GM21717 (cell line): ENCODE results near the gene MYLK2.

ENCODE experiments used
- ATAC-seq: cut with Tn5 transposase; IDR thresholded peaks from one replicate; pipeline ENCODE4 v1.9.1; 2021; ENCODE audit warnings: mild to moderate bottlenecking, moderate library complexity; ENCODE audit not compliant: unreplicated experiment

Gene MYLK2

DNA sequence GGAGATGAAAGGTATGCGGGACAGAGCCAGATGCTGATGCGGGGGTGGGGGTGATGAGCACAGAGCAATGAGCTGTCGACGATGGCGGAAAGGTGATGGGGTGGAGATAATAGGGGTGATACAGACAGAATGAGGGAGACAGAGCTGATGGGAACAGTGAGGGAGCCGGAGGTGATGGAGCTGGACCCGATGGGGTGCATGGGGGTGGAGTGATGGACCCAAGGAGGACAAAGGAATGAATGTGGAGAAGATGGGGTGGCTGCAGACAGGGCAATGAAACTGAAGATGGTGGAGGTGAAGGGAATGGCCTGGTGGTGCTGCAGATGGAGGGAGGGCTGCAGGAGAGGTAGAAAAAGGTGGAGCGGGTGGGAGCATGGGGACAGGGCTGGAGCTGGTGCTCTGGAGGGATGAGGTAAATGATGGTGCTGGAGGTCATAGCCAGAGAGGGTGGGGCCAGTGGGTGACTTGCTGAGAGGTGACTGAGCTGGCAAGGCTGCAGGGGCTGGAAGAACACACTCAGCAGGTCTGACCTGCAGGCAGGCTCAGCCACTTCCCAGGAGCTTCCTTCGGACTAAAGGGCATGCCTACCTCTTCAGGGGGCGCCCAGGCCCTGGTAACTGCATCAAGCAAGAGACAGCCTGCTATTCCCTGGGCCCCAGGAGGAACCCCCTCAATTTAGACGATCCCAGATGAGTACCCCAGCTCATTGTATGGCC is 32.2 kb downstream of the MYLK2 start:
- no peak for ATAC-seq

DNA sequence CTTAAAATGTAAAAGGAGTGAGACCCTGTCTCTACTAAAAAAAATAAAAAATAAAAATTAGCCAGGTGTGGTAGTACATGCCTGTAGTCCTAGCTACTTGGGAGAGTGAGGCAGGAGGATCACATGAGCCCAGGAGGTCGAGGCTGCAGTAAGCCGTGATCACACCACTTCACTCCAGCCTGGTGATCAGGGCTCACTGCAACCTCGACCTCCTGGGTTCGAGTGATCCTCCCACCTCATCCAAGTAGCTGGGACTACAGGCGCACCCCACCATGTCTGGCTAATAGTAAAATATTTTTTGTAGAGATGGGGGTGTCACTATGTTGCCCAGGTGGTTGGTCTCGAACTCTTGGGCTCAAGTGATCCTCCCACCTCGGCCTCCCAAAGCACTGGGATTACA is 34.3 kb downstream of the MYLK2 start:
- no peak for ATAC-seq

DNA sequence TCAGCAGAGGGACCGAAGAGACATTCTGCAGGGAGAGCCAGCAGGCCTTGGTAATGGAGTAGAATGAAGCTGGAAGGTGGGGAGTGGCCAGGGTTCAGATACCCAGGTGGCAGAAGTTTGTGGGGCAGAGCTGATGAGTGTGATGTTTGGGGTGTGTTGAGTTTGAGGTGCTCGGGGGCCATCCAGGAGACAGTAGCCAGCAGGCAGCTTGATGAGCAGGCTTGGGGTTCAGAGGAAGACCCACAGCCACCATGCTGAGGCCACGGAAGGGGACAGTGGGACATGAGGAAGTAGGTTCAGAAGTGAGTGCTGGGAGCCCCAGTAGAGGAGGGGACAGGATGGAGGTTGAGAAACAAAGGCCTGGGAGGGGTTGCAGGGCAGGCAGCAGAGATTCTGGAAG is 37.4 kb downstream of the MYLK2 start:
- ATAC-seq: no peak

DNA sequence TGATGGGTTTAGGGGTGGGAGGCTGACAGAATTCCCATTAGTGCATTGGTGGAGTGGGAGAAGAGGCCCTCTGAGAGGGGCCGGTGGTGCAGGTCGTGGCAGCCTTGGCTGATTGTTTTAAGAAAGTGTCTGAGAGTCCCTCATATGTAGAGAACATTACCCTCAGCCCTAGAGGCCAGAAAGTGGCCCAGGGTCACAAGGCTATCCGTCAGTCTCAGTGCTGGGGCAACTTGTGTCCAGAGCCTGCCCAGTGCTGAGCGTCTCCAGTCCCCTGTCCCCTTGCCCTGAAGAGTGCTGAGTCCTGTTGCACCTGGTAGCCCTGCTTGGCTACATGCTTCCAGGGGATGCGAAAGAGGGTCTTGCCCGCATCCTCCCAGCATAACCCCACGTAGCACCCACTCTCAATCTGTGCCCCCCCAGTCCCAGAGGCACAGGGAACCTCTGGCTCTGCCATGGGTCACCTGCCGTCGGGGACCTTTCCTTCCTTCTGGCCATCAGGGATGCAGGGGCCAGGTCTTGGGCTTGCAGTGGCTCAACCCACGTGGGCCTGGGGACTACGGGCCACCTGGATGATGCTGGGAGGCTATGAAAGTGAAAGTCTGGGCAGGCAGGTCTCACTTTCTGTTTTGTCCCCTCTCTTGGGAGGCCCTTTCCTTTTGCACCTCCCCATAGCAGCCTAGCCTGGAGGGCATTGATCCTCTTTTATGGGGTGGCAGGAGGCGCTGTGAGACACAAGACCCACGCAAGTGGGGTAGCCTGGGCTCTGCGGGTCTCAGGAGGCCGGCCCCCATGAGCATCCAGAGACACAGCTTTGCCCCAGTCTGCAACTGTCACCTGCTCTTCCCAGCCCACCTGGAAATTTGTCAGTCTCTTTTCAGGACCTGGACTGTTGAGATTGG is 39.0 kb downstream of the MYLK2 start:
- peak; percentile 70 for ATAC-seq

DNA sequence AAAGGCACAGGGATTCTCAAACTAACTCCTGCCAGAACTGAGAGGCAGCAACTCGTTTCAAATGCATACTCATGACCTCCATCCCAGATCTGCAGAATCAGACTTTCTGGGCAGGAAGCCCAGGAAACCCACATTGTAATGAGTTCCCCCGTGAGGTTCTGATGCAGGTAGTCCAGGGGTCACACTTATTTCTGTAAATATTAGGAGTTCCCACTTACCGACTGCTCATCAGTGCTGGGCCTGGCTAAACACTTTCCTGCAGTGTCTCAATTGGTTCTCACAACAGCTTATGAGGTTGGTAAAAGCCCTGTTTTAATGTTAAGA is 39.6 kb downstream of the MYLK2 start:
- no peak for ATAC-seq

DNA sequence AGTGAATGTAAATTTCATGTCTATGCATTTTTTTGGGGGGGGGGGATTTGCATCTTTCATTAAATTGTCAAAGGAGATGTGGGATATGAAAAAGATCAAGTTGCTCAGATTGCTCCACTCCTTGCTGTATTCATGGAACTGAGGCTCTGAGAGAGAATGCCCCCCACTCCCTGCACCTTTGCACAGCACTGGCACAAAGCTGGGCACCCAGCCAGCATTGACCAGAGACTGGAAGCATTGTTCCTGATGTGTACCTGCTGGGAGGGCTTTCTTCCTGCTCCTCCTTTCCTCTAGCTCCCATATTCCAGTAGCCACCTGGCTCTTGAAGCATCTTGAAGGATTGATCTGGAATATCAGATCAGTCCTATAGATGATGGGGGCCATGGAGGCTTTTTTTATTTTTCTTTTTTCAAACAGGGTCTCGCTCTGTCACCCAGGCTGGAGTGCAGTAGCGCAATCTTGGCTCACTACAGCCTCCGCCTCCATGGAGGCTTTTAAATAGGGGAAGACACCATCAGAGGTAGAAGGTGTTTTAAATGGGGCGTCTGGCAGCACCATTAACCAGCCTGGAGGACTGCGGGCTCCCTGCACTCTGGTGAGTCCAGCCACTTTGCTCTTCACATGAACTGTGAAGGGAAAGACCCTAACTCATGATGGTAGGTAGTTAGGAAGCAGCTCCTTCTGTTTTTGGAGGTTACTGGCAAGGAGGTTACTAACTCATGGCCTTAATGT is 40.3 kb downstream of the MYLK2 start:
- no peak for ATAC-seq

DNA sequence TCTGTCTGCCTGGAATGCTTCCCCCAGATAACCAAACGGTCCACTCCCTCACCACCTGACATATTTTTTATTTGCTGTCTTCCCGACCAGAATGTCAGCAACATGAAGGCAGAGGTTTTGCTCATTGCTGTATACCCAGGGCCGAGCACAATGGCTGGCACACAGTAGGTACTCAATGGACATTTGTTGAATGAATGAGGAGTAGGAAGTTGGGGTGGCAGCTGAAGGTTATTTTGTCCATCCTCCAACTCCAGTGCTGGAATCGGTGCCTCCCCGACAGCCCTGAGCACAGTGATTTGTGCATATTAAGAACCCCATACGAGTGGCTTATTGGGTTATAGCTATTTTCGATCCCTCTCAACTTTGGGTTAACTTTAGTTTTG is 40.8 kb downstream of the MYLK2 start:
- no peak for ATAC-seq

DNA sequence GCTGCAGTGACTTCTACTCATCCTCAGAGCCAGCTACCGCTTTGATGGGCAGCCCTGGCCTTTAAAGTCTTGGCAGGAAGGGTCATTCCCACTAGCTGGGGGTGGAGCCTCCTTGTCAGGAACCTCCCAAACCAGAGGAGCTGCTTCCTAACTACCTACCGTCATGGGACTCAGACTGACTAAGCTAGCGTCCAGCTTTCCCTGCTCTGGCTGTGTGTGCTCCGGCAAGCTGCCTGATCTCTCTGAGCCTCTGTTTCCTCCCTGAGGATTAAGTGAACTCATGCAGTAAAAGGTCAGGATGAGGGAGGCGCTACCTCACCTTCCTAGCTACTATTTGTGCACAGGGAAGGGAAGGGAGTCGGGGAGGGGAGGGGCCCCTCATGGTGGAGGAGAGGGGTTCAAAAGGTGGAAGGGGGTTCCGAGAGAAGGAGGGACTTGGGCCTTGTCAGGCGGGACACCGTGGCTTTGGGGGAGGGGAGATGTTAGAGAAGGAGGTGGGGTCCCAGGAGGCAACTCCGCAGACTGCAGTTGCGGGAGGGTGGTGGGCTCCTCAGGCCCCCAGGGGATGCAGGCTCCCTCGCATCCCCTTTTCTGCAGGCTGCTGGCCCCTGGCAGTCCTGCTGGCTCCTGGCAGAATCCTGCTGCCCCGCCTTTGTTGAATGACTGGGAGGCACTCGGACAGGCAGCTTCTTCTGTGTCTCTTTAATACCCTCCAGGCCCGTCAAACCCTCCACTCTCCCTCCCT is 41.4 kb downstream of the MYLK2 start:
- no peak for ATAC-seq

DNA sequence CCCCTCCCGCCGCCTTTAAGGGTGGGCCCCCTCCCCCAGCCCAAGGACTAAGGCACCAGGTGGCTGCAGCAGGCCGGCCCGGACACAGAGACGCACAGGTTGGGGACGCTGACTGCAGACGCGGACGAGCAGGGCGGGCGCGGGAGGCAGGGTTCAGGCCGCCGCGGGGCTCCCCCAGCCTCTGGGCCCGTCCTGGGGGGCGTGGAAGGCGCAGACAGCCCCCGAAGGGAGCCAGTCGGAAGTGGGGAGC is 41.9 kb downstream of the MYLK2 start:
- ATAC-seq: no peak

DNA sequence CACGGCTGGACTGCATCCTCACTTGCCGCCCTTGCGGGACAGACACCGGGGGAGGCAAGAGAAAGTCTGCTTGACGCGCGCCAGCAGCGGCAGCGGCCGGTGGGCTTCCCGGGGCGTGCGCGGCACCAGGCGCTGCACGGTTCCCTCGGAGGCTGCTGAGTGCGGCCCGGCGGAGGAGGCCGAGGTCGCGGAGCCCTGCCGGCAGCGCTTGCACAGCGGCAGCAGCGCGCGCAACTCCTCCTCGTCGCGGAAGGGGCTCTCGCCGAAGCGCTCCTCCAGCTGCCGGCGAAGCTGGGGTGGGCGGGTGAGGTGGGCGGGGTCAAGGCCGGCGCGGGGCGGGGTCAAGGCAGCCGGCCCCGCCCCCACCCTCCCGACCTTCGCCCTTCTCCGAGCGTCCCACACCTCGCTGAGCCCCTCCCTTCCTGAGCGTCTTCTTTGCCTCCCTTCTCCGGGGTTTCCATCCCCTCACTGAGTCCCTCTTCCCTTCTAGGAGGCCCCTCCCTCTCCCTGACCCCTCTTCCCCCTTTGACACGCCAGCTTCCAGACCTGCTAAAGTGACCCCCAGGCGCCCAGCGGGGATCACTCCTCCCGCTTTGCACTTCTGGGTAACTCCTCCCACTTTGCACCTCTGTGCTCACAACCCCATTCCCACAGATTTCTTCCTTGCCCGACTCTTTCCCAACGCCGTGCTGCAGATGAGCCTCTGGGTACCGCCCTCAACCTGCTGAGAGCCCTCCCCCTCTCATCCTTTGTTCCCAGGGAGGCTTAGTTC is 42.4 kb downstream of the MYLK2 start:
- no peak for ATAC-seq

DNA sequence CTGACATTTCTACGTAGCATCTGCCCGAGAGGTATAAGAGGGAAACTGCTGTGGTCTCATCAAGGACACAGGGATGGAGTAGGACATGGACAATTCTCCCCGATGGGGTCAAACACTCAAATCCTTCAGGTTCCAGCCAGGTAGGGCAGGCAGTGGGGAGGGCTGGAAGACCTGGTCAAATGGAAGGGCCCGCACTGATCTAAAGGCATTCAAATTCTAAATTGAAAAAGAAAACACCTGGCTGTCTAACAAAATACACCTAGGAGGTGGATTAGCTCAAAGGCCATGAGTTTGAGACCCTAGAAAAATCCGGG is 43.0 kb downstream of the MYLK2 start:
- no peak for ATAC-seq

DNA sequence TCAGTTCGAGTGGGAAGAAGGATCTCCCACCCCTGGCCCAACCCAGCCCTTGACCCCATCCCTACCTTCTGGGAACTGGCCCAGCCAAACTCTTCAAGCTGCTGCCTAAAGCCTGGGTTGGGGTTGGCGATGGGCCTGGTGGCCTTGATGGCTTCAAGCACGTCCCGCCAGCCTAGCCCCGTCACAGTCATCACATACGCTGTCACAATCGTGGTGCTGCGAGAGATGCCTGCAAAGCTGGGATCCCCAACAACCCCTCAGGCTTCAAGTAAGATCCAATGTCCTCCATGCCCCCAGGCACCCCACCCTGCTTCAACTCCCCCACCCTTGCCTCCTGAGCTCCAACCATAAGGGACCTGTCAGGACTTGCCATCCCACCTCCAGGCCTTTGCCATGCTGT is 43.4 kb downstream of the MYLK2 start:
- ATAC-seq: no peak

DNA sequence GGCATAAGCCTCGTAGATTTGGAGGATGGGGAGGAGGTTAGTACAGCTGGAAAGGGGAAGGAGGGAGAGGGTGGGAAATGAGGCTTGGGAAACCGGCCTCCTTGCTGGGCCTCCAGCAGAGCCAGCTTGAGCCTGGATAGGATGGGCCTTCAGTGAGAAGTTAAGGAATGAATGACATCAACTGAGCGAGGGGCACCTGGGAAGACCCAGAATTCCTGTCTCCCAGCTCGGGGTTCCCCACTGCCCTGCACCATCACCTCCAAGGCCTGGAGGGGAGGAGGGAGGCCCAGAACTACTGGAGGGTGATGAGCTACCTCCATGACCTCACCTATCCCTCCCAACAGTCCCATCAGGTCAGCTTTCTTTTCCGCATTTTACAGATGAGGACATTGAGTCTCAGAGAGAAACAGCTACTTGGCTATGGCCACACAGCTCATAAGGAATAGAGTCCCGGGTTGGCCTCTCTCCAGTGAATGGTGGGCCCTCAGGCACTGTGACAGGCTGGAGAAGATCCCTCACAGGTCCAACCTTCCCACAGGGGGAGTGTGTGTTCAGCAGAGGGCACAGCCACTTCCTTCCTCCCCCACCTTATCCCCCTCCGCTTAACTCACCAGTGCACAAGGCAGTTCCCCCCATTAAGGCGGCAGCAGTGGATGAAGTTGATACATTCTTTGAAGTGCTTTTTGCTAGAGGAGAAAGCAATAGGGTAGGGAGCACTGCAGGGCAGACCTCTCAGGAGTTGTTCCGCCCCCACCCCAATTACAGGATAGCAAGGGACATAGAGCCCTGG is 44.3 kb downstream of the MYLK2 start:
- ATAC-seq: no peak

DNA sequence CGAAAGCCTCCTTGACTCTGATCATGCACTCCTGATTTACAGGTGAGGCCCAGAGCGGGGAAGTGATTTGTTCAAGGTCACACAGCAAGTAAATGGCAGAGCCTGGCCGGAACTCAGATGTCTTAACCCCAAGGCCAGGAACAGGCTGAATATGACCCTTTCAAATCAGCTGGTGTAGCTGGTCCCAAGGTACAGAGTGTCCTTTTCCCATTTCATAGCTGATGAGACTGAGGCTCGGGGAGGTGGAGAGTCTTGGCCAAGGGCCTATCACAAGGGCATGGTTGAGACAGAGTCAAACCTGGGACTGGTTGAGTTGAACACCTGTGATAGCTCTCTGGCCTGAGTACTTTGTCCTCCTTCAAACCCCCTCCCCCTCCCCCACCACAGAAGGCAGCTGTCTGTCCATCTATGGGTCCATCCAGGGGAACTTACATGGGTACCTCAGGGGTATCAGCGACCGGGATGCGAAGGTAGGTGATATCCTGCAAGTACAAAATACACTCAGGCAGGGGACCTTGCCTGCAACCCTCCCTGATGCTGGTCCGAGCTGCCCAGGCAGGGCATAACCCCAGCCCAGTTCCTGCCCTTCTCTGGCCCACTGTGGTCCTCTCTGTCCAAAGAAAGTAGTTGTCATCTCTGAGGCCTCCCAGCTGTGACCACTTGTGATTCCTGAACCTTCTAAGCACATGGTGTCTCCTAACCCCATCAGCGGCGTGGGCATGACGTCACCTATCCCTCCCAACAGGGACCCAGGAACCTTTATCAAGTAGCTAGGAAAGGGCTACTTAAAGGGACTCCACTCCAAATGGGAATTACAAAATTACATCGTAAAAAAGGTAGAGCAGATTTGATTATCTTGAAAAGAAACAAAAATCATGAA is 45.6 kb downstream of the MYLK2 start:
- no peak for ATAC-seq

DNA sequence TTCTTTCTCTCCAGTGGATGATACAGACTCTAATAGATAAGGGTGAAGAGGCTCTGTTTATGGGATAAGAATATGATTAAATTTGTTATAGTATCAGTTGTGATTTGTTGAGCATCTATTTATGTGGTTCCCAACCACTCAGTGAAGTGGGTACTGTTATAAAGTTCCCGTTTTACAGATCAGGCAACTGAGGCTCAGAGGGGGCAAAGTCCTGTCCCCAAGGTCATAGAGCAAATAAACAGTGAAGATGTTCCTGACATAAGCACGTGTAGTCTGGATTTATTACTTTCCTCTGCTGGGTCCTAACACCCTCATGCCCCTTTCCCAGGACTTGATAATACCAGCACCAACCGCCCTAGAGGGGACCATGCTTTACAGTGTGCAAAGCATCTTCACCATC is 47.1 kb downstream of the MYLK2 start:
- no peak for ATAC-seq

DNA sequence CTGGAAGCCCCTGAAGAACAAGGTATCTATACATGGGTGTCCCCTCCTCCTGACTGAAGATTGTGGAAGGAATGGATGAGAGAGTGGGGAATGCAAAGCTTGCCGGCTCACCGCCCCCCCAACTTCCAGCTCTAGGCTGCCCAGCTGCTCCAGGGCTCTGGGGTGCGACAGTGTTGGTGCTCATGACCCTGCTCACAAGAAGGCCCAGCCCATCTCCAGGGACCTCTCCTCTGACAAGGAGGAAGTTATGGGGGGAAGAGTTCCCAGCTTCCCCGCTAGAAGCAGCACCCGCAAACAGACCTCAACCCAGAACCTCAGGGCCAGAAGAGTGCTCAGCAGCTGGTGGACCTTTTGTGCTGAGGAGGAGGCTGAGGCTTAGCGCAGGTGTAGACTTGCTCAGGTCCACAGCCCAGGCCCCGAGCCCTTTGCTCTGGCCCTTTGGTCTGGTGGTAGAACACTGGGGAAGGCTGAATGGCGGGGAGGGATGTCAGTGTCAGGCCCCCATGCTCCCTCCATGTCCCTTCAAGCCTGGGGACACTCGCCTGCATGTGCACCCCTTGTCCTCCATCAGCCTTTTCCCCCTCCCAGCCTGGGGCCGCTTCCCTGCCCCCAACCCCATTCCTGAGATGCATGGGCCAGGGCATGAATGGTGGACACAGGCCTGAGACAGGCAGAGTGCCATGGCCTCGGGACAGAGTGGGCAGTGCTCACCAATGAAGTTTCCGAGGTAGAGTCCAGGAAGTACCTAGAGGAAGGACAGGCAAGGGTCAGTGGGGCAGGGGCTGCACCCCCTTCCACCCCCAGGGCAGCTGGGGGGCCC is 49.9 kb downstream of the MYLK2 start:
- no peak for ATAC-seq

DNA sequence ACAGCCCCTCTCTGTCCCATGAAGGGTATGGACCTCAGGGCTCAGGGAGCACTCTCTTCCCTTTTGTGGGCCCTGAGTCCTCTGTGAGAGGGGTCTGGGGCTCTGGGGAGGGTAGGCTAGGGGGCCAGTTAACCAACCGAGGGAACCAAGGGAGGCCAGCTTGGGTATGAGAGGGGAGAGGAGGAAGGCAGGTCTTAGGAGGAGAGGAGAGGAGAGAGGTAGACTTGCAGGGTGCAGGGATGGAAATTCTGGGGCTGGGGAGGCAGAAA is 50.5 kb downstream of the MYLK2 start:
- no peak for ATAC-seq

DNA sequence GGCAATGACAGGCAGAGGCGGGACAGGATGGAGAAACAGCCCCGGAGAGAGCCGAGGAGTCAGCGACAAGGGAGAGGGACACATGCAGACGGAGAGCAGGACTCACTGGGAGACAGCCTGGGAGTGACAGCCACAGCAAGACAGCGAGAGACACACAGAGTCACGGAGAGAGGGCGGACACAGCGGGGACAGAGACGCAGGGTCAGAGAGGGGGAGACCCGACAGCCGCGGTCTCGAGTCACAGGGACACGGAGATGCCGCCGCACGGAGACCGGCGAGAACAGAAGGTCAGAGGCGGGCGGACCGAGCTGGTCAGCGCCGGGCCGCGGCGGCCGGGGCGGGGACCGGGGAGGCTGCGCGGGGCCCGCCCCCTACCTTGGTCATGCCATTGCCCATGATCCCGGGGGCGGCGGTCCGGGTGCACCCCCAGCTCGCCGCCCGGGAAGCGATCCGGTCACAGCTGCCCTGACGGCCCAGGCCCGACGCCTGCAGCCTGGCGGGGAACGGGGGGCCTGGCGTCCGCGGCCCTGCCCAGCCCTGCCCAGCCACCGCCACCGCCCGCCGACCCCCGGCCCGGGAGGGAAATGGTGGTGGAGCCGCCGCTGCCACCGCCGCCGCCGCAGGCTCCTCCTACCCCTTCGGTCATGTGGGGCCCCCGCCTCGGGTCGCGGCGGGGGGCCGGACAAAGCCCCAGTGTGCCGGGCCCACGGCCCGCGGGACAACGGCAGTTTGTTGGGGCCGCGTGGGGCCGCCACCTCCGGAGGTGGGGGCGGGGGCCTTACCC is 51.0 kb downstream of the MYLK2 start, which contains the start of the genes DUSP15 and TTLL9:
TSS of gene DUSP15 (minus strand) at position 586 of the 784 bp plus-strand sequence. CDS start at position 396, 190 bp downstream.
TSS of gene TTLL9 (plus strand) at position 693 of the 784 bp plus-strand sequence. CDS start 493 bp downstream, outside the sequence.
- no peak for ATAC-seq
